Panc1 (cell line): ENCODE data around the gene ZNF81.
"Not testable (repeated sequence)": the region's sequence is repeated elsewhere in the genome, so short reads cannot be mapped to it uniquely, and the experiment has no call there.

Experiments used
- POLR2AphosphoS5 ChIP-seq: IDR thresholded peaks from 2 replicates; pipeline ENCODE4 v1.6.1; 2012; ENCODE audit warnings: mild to moderate bottlenecking, low read depth, low read length, moderate library complexity
- TF ChIP-seq, protein P1 (sequence below): fragments of 450-650 bp; IDR thresholded peaks from 2 replicates; pipeline ENCODE4 v1.5.1; 2017; ENCODE audit warnings: mild to moderate bottlenecking
- TF ChIP-seq, protein P2 (sequence below), 2 experiments: IDR thresholded peaks; 2 replicates each; pipeline ENCODE4 v1.6.1; 2011 to 2012; ENCODE audit warnings: low read depth in 2 of 2, control low read depth in 1 of 2, low read length in 1 of 2, mild to moderate bottlenecking in 1 of 2, moderate library complexity in 1 of 2; ENCODE audit not compliant: insufficient read depth in 1 of 2

DNA sequence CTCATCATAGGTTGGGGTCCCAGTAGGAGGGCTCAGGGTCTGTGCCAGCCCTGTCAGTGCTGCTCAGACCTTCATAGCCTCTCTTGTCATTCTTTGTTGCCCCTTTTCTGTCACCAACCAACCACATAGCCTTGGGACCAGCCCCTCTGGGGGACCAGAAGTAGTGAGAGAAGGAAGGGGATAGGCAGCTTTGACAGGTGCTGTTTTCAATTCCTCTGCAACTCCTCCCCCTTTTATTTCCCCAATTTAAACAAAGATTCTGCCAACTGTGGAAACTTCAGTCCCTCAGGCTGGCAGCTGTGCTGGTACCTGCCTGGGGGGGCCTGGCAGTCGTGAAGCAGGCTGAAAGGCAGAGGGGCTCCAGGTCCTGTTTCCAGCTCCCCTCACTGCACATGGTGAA, 30.9 kb upstream of the ZNF81 start:
- TF ChIP-seq POLR2AphosphoS5, result not testable (repeated sequence)
- TF ChIP-seq, protein P1, sequence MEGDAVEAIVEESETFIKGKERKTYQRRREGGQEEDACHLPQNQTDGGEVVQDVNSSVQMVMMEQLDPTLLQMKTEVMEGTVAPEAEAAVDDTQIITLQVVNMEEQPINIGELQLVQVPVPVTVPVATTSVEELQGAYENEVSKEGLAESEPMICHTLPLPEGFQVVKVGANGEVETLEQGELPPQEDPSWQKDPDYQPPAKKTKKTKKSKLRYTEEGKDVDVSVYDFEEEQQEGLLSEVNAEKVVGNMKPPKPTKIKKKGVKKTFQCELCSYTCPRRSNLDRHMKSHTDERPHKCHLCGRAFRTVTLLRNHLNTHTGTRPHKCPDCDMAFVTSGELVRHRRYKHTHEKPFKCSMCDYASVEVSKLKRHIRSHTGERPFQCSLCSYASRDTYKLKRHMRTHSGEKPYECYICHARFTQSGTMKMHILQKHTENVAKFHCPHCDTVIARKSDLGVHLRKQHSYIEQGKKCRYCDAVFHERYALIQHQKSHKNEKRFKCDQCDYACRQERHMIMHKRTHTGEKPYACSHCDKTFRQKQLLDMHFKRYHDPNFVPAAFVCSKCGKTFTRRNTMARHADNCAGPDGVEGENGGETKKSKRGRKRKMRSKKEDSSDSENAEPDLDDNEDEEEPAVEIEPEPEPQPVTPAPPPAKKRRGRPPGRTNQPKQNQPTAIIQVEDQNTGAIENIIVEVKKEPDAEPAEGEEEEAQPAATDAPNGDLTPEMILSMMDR, result not testable (repeated sequence)
- TF ChIP-seq, protein P2, sequence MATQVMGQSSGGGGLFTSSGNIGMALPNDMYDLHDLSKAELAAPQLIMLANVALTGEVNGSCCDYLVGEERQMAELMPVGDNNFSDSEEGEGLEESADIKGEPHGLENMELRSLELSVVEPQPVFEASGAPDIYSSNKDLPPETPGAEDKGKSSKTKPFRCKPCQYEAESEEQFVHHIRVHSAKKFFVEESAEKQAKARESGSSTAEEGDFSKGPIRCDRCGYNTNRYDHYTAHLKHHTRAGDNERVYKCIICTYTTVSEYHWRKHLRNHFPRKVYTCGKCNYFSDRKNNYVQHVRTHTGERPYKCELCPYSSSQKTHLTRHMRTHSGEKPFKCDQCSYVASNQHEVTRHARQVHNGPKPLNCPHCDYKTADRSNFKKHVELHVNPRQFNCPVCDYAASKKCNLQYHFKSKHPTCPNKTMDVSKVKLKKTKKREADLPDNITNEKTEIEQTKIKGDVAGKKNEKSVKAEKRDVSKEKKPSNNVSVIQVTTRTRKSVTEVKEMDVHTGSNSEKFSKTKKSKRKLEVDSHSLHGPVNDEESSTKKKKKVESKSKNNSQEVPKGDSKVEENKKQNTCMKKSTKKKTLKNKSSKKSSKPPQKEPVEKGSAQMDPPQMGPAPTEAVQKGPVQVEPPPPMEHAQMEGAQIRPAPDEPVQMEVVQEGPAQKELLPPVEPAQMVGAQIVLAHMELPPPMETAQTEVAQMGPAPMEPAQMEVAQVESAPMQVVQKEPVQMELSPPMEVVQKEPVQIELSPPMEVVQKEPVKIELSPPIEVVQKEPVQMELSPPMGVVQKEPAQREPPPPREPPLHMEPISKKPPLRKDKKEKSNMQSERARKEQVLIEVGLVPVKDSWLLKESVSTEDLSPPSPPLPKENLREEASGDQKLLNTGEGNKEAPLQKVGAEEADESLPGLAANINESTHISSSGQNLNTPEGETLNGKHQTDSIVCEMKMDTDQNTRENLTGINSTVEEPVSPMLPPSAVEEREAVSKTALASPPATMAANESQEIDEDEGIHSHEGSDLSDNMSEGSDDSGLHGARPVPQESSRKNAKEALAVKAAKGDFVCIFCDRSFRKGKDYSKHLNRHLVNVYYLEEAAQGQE (IDR thresholded peaks at IDR 0.05; ENCODE audit: insufficient read depth in 1 of 2, low read depth in 2 of 2, low read length in 1 of 2), result not testable (repeated sequence)
